ENCODE results near the gene RABIF.
A peak's percentile ranks its signal among the peaks of the same experiment; 100 is the strongest.
"Not testable (repeated sequence)": the region's sequence is repeated elsewhere in the genome, so short reads cannot be mapped to it uniquely, and the experiment has no call there.

The RABIF gene

DNA sequence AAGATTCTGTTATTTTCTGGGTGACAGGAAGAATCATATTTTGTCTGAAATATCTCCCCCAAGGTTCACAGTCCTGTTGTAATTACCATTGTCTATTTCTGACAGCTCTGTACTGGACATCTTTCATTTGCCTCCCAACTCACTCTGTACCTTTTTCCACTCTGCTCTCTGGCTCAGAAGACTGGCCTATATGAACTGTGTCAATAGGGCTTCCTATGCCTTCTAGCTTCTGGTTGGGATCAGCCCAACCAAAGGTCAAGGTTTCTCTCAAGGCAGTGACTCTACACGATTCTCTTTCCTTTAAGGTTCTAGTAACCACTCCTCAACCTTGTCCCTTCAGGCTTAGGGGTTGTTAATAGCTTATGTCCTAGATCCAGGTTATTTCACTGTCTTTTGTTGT lies 20.5 kb upstream of the RABIF start:
- Histone ChIP-seq H3K27ac (ENCODE audit: low read length) (no peak overlapping the region), H3K4me3 (ENCODE audit: low read length) (no peak overlapping the region), H3K9me3 (ENCODE audit: control insufficient read depth, low read depth, low read length) (no peaks in the 10 kb centered on the region), H3K27me3 (ENCODE audit: control insufficient read depth, insufficient read depth, low read length) (no peaks in the 10 kb centered on the region), H3K4me1 (ENCODE audit: control insufficient read depth, low read depth, low read length) (no peaks in the 10 kb centered on the region), H3K9ac (ENCODE audit: low read length) (no peak overlapping the region), H3K36me3 (ENCODE audit: control insufficient read depth, low read depth, low read length) (peaks cover 51% of the 10 kb centered on the region)

DNA sequence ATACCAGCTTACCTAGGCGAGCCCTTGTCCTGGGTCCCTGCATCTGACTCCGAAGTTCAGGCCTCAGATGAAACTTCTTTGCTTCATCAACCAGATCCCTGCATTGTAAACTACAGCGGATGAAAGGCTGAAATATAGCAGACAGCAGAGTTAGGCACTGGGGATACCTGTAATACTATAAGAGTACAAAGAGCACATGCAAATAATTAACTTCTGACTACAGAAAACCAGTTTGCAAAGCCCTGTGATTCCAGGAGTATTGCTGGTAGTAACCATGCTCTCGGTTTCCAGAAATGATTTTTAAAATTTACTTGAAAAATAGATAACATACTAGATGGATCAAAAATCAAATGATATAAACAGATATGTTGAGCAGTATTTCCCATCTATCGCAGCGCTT lies 20.0 kb upstream of the RABIF start:
- Histone ChIP-seq H3K9me3 (ENCODE audit: control insufficient read depth, low read depth, low read length) (no peaks in the 10 kb centered on the region), H3K4me1 (ENCODE audit: control insufficient read depth, low read depth, low read length) (no peaks in the 10 kb centered on the region)

DNA sequence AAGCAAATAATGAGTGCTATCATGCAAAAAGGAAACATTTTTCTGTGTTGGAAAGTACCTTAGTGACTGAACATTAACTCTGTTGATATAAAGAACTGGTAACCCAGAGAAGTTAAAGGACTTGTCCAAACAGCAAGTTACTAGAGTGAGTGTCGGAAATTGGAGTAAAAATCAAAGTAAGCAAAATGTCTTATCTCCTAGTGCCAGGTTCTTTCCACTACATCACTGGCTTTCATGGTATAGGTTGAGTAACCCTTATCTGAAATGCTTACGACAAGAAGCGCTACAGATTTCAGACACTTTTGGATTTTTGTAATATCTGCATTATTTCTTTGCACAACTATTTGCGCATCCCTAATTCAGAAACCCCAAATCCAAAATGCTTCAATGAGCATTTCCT lies 16.4 kb upstream of the RABIF start:
- Histone ChIP-seq H3K36me3 (ENCODE audit: control insufficient read depth, low read depth, low read length) (peaks cover 29% of the 10 kb centered on the region), H3K9ac (ENCODE audit: low read length) (no peak overlapping the region), H3K27ac (ENCODE audit: low read length) (no peak overlapping the region), H3K4me1 (ENCODE audit: control insufficient read depth, low read depth, low read length) (no peaks in the 10 kb centered on the region), H3K9me3 (ENCODE audit: control insufficient read depth, low read depth, low read length) (no peaks in the 10 kb centered on the region), H3K4me3 (ENCODE audit: low read length) (no peak overlapping the region), H3K27me3 (ENCODE audit: control insufficient read depth, insufficient read depth, low read length) (no peaks in the 10 kb centered on the region)

More for the DNA sequence above, 20.0 kb upstream of the RABIF start:
- no peak overlapping the region for H3K9ac ChIP-seq (ENCODE audit: low read length)
- H3K36me3 ChIP-seq (ENCODE audit: control insufficient read depth, low read depth, low read length): peaks cover 47% of the 10 kb centered on the region
- H3K27ac ChIP-seq (ENCODE audit: low read length): no peak overlapping the region
- H3K27me3 ChIP-seq (ENCODE audit: control insufficient read depth, insufficient read depth, low read length): no peaks in the 10 kb centered on the region
- H3K4me3 ChIP-seq (ENCODE audit: low read length): no peak overlapping the region

- H3K36me3 ChIP-seq (ENCODE audit: control insufficient read depth, low read depth, low read length): peaks cover 18% of the 10 kb centered on the region
- H3K27me3 ChIP-seq (ENCODE audit: control insufficient read depth, insufficient read depth, low read length); H3K9ac ChIP-seq (ENCODE audit: low read length); H3K27ac ChIP-seq (ENCODE audit: low read length); H3K9me3 ChIP-seq (ENCODE audit: control insufficient read depth, low read depth, low read length); H3K4me1 ChIP-seq (ENCODE audit: control insufficient read depth, low read depth, low read length); H3K4me3 ChIP-seq (ENCODE audit: low read length): not testable (repeated sequence)
Observed at GRCh38 chr1:202903808-202904207, 14.9 kb upstream of the RABIF start.

DNA sequence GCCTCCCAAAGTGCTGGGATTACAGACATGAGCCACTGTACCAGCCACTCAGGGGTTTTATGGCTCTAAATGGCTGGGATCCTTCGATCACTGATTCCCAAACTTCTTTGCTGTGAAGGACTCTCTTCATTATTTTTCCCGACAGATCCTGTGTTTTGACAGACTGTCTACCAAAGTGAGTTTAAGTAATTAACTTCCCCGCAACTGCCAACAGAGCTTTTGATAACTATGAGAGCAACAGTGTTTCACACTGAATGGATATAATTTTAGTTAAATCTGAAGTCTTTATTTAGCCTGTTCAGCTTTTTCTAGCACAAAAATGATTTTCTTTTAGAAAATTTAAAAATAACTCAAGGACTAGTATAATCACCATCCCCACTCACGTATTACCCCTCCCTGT lies 12.6 kb upstream of the RABIF start:
- Histone ChIP-seq H3K9ac (ENCODE audit: low read length) (no peak overlapping the region), H3K27me3 (ENCODE audit: control insufficient read depth, insufficient read depth, low read length) (no peaks in the 10 kb centered on the region), H3K36me3 (ENCODE audit: control insufficient read depth, low read depth, low read length) (peaks cover 12% of the 10 kb centered on the region), H3K27ac (ENCODE audit: low read length) (no peak overlapping the region), H3K4me1 (ENCODE audit: control insufficient read depth, low read depth, low read length) (no peaks in the 10 kb centered on the region), H3K9me3 (ENCODE audit: control insufficient read depth, low read depth, low read length) (no peaks in the 10 kb centered on the region), H3K4me3 (ENCODE audit: low read length) (no peak overlapping the region)

- H3K4me1 ChIP-seq (ENCODE audit: control insufficient read depth, low read depth, low read length): peaks cover 10% of the 10 kb centered on the region
- no peaks in the 10 kb centered on the region for H3K27me3 ChIP-seq (ENCODE audit: control insufficient read depth, insufficient read depth, low read length)
- no peaks in the 10 kb centered on the region for H3K9me3 ChIP-seq (ENCODE audit: control insufficient read depth, low read depth, low read length)
- H3K4me3 ChIP-seq (ENCODE audit: low read length): no peak overlapping the region
- peaks cover 40% of the 10 kb centered on the region for H3K36me3 ChIP-seq (ENCODE audit: control insufficient read depth, low read depth, low read length)
- no peak overlapping the region for H3K9ac ChIP-seq (ENCODE audit: low read length)
- H3K27ac ChIP-seq (ENCODE audit: low read length): no peak overlapping the region
Observed at GRCh38 chr1:202892501-202892900, 3.6 kb upstream of the RABIF start.

GRCh38 chr1:202890392-202890791 lies 1.4 kb upstream of the RABIF start:
- Histone ChIP-seq H3K27ac (ENCODE audit: low read length) (no peak overlapping the region), H3K4me3 (ENCODE audit: low read length) (no peak overlapping the region), H3K4me1 (ENCODE audit: control insufficient read depth, low read depth, low read length) (peaks cover 16% of the 10 kb centered on the region), H3K9ac (ENCODE audit: low read length) (no peak overlapping the region), H3K9me3 (ENCODE audit: control insufficient read depth, low read depth, low read length) (no peaks in the 10 kb centered on the region), H3K36me3 (ENCODE audit: control insufficient read depth, low read depth, low read length) (peaks cover 27% of the 10 kb centered on the region), H3K27me3 (ENCODE audit: control insufficient read depth, insufficient read depth, low read length) (no peaks in the 10 kb centered on the region)

DNA sequence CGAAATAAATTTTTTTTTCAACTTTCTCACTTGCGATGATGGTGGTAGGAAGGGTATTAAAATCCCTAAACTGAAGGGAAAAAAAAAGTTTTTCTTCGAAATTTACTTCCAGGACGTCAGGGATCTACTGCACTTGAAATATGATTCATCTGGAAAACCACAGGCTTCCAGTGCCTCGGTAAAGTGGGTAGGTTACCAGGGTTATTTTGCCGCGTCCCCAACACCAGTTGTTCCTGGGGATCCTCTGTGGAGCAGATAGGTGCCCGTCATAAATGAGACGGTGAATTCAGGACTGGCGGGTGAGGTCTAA lies 773 bp downstream of the RABIF start:
- no peak overlapping the region for H3K27ac ChIP-seq (ENCODE audit: low read length)
- H3K4me3 ChIP-seq (ENCODE audit: low read length): peak overlapping the region; percentile 93
- H3K27me3 ChIP-seq (ENCODE audit: control insufficient read depth, insufficient read depth, low read length): no peaks in the 10 kb centered on the region
- H3K36me3 ChIP-seq (ENCODE audit: control insufficient read depth, low read depth, low read length): peaks cover 13% of the 10 kb centered on the region
- H3K4me1 ChIP-seq (ENCODE audit: control insufficient read depth, low read depth, low read length): peaks cover 16% of the 10 kb centered on the region
- no peaks in the 10 kb centered on the region for H3K9me3 ChIP-seq (ENCODE audit: control insufficient read depth, low read depth, low read length)
- peak overlapping the region; percentile 79 for H3K9ac ChIP-seq (ENCODE audit: low read length)

DNA sequence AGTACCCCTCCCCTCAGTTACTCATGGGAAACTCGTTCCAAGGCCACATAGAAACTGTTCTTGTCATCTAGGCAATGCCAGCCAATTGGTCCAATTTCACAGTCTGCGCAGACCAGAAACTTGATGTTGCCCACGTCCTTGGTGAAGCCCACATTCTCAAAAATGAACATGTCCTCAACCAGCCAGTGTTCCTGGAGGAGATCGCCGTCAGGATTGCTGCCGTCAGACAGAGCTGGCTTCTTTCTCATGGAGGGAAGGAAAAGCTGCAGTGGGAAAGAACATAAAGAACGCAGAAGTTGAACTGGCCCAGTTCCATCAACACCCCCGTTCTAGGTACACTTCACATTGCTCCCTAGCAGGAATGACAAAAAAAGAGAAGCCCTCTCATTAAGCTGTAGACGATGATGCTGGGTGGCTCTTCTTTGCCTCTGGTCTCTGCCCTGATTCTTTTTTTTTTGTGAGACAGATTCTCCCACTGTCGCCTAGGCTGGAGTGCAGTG lies 7.9 kb downstream of the RABIF start:
- no peaks in the 10 kb centered on the region for H3K9me3 ChIP-seq (ENCODE audit: control insufficient read depth, low read depth, low read length)
- H3K27me3 ChIP-seq (ENCODE audit: control insufficient read depth, insufficient read depth, low read length): no peaks in the 10 kb centered on the region
- peaks cover 4% of the 10 kb centered on the region for H3K4me1 ChIP-seq (ENCODE audit: control insufficient read depth, low read depth, low read length)
- H3K27ac ChIP-seq (ENCODE audit: low read length): no peak overlapping the region
- peaks cover 5% of the 10 kb centered on the region for H3K36me3 ChIP-seq (ENCODE audit: control insufficient read depth, low read depth, low read length)
- no peak overlapping the region for H3K9ac ChIP-seq (ENCODE audit: low read length)
- H3K4me3 ChIP-seq (ENCODE audit: low read length): no peak overlapping the region

- H3K9ac ChIP-seq (ENCODE audit: low read length): no peak overlapping the region
- no peaks in the 10 kb centered on the region for H3K4me1 ChIP-seq (ENCODE audit: control insufficient read depth, low read depth, low read length)
- no peak overlapping the region for H3K27ac ChIP-seq (ENCODE audit: low read length)
- peaks cover 5% of the 10 kb centered on the region for H3K36me3 ChIP-seq (ENCODE audit: control insufficient read depth, low read depth, low read length)
- no peak overlapping the region for H3K4me3 ChIP-seq (ENCODE audit: low read length)
- no peaks in the 10 kb centered on the region for H3K9me3 ChIP-seq (ENCODE audit: control insufficient read depth, low read depth, low read length)
- H3K27me3 ChIP-seq (ENCODE audit: control insufficient read depth, insufficient read depth, low read length): no peaks in the 10 kb centered on the region
Observed at GRCh38 chr1:202880062-202880461, 8.9 kb downstream of the RABIF start.

DNA sequence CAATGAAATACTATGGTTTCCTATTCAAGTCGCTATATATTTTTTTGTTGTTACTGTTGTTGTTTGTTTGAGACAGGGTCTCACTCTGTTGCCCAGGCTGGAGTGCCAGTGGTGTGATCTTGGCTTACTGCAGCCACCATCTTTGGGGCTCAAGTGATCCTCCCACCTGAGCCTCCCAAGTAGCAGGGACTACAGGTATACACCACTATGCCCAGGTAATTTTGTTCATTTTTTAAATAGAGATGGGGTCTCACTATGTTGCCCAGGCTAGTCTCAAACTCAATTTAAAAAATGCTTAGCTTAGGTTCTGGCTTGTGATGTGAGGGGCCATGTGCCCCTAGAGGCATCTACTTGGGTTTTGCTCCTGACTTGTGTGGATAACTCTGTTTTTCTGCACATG lies 9.8 kb downstream of the RABIF start:
- Histone ChIP-seq H3K36me3 (ENCODE audit: control insufficient read depth, low read depth, low read length) (peaks cover 5% of the 10 kb centered on the region), H3K4me3 (ENCODE audit: low read length) (no peak overlapping the region), H3K27ac (ENCODE audit: low read length) (no peak overlapping the region), H3K9ac (ENCODE audit: low read length) (no peak overlapping the region), H3K27me3 (ENCODE audit: control insufficient read depth, insufficient read depth, low read length) (no peaks in the 10 kb centered on the region), H3K9me3 (ENCODE audit: control insufficient read depth, low read depth, low read length) (no peaks in the 10 kb centered on the region), H3K4me1 (ENCODE audit: control insufficient read depth, low read depth, low read length) (no peaks in the 10 kb centered on the region)

GRCh38 chr1:202873026-202873425 lies 15.9 kb downstream of the RABIF start:
- H3K27ac ChIP-seq (ENCODE audit: low read length): no peak overlapping the region

More at GRCh38 chr1:202873026-202873425, 15.9 kb downstream of the RABIF start:
- H3K4me1 ChIP-seq (ENCODE audit: control insufficient read depth, low read depth, low read length): no peaks in the 10 kb centered on the region
- H3K9me3 ChIP-seq (ENCODE audit: control insufficient read depth, low read depth, low read length): no peaks in the 10 kb centered on the region
- no peaks in the 10 kb centered on the region for H3K36me3 ChIP-seq (ENCODE audit: control insufficient read depth, low read depth, low read length)
- no peak overlapping the region for H3K4me3 ChIP-seq (ENCODE audit: low read length)
- H3K9ac ChIP-seq (ENCODE audit: low read length): no peak overlapping the region
- H3K27me3 ChIP-seq (ENCODE audit: control insufficient read depth, insufficient read depth, low read length): no peaks in the 10 kb centered on the region
